HG02798 (cell line): Measurements from ENCODE around the gene MAGI1.

ENCODE experiments used
- ATAC-seq: cut with Tn5 transposase; IDR thresholded peaks from one replicate; pipeline ENCODE4 v1.9.1; 2021; ENCODE audit warnings: mild to moderate bottlenecking; ENCODE audit not compliant: unreplicated experiment, poor library complexity

Gene MAGI1

DNA sequence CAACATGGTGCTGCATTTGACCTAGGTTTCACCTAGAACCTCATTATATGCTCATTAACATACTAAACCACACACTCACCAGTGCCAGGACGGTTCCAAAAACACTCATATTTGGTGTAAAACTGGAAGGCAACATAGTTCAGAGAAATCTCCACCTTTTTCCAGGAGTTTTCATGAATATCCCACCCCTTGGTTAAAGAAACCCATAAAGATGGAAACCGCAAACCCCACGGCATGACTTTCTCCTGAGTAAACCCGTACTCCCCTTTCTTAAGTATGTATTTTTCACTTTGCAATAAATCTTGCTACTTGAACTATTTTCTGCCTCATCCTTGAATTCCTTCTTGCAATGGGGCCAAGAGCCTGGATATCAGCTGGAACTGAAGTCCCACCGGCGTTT is 379.3 kb downstream of the MAGI1 start:
- ATAC-seq = no peak

DNA sequence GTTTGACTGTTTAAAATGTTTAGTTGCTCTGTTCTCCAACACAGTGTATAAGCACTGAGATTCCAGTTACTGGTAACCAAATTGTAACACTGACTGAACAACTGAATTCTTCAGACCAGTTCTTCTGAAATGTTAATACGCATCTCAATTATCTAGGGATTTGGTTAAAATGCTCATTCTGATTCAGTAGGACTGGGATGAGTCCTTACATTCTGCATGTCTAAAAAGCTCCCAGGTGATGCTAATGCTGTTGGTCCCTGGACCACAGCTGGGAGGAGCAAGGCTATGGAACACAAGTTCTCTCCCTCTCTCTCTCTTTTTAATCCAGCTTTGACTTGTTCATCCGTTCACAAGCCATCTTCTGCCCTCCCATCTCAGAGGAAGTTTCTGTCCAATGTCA is 380.3 kb downstream of the MAGI1 start:
- ATAC-seq = no peak

DNA sequence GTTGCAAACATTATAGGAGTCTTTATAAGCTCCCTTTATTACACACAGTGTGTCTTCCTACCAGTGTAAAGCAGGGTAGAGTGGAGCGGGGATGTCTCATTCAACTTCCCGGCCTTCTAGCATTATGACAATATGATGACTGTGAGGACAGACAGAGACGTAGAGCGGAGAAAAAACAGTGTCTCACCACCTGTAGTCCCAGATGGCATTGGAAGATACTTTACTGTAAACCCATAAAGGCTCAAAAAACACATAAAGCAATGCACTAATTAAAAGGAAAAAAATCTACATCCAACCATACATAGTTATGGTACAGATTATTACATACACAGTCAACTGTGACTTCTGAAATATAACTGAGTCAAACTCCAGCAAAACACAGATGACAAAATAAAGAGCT is 383.7 kb downstream of the MAGI1 start:
- ATAC-seq = no peak

DNA sequence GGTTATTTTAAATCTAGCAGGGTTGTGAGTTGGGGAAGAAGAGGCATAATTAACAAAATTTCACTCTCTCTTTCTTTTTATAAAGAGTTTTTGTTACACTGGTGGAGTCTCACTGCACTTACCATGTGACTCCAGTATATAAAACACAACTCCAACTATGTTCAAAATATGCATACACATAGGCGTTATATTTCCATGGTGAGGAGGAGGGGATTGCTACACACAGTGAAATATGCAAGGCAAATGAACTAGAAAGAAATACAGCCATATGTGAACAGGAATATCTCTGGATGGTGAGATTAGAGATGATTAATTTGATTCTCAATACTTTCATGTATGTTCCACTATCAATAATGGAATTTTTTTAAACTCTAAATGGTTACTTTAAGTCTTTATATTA is 385.0 kb downstream of the MAGI1 start:
- ATAC-seq = no peak

DNA sequence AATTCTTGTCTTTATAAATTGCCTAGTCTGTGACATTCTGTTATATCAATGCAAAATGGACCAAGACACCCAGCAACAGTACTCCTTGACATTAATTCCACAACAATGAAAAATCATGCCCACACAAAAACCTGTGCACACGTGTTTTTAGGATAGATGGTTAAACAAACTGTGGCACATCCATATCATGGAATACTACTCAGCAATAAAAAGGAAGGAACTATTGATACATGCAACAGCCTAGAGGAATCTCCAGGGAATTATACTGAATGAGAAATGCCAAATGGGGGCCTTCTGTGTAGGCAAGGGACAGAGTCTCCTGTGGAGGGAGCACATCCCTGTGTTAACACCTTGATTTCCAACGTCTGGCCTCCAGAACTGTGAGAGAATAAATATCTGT is 388.5 kb downstream of the MAGI1 start:
- no peak for ATAC-seq

DNA sequence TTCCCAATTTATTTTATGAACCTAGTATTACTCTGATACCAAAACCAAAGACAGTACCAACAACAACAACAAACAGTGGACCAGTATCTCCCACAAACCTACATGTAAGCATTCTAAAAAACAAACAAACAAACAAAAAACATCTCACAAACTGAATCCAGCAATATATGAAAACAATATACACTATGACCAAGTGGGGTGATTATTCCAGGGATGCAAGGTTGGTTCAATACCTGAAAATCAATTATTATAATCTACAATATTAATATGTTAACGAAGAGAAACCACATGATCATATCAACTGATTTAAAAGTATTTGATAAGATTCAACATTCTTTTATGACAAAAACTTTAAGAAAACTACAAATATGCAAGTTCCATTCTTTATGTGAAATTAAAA is 391.3 kb downstream of the MAGI1 start:
- no peak for ATAC-seq

DNA sequence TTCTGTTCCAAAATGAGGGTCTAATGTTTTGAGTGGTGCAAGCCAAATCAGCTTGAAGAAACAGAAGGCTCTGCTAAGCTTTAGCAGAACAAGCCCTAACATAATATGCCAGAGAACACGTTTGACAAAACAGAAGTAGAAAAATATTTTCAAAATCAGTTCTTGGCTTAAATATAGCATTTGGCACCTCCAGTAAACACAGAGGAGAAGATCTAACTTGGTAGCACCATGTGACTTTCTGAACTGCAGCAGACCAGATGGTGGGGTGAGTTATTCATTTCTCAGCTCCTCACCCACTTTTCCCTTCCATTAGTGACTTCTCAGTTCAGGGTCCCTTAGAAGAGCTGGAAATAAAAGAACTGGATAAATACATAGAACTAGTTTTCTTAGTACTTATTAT is 395.8 kb downstream of the MAGI1 start:
- ATAC-seq = no peak

DNA sequence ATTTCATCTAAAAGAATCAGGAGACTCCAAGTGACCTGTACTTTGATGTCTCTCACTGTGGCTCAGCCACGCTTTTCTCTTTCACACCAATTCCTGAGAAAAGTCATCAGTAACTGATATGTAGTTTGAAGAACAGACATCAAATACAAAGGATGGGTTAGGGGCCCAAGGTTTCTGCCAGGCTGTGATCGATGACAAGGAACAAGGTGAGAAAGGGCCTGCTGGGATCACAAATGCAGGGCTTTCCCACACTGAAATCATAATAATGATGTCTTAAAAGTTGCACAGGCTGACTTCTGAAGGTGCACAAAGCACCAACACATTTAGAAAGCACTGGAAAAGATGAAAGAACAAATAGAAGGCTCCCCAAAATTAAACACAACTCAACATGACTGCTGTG is 396.9 kb downstream of the MAGI1 start:
- ATAC-seq = no peak

DNA sequence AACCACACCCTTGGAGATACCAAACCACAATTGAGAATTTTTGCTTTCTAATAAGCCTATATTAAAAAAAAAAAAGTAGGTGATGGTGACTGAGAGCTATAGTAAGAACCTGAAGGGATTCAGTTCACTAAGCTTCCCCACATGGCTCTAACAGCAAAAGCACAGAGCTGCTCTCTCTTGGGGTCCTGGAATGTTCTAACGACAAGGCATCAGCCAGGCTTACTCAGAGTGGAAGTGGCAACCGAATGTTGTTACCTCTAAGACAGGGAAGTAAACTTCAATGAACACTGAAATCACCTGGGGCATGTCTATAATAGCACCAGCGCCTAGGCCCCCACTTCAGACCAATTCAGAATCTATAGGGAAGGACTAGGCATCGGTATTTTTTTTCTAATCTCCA is 397.7 kb downstream of the MAGI1 start:
- ATAC-seq = no peak

DNA sequence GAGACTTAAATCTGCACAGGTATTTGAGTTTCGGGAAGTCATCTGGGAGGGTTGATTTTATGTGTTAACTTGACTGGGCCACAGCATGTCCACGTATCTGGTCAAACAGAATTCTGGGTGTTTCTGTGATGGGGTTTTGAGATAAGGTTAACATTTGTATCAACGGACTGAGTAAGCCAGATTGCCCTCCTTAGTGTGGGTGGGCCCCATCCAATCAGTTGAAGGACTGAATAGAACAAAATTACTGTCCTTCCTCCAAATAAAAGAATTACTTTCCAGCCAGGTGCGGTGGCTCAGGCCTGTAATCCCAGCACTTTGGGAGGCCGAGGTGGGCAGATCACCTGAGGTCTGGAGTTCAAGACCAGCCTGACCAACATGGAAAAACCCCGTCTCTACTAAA is 399.3 kb downstream of the MAGI1 start:
- no peak for ATAC-seq

DNA sequence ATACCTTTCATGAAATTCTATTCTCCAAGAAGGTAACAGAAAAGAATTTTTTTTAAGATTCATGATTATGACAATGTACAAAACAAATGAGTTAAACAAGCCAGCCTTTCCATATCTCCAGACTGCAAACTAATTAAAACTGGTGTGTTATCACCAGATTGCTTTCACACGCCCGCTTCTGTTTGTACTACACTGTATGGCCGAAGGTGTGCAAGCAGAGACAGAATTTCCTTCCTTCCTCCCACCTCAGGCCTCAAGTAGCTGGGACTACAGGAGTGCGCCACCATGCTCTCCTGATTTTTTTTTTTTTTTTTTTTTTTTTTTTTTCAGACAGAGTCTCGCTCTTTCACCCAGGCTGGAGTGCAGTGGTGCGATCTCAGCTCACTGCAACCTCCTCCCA is 400.4 kb downstream of the MAGI1 start:
- no peak for ATAC-seq

DNA sequence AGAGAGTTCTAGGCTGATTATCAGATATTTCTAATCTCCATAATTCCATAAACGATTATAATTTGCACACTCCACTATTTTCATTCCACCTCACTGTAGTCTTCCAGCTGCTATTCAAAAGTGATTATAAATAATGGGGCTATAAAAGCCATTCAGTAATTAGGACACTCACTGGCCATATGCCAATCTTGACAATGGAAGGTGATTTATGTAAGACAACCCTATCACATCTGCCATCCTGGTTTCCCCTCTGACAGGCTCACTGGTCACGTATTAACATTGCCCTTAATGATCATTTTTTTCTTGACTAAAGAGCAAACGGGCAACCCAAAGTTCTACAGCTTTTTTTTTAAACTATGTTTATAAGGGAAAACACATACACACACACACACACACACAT is 402.4 kb downstream of the MAGI1 start:
- no peak for ATAC-seq

DNA sequence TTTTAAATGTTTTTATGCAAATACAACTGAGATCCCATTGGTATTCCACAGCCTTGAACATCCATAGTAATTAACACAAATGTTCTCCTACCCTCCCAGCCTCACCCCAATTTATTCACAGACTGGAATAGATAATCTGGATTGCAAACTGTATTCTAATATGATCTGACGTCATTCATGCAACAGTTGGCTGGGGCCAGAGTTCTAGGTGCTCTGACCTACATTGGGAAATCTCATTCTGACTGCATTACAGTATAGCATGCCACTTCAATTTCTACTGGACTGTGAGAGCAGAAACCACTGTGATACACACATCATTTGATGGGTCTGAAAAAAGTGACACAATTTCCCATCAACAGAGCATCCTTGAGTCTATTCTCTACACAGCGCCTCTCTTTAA is 403.1 kb downstream of the MAGI1 start:
- ATAC-seq = no peak

DNA sequence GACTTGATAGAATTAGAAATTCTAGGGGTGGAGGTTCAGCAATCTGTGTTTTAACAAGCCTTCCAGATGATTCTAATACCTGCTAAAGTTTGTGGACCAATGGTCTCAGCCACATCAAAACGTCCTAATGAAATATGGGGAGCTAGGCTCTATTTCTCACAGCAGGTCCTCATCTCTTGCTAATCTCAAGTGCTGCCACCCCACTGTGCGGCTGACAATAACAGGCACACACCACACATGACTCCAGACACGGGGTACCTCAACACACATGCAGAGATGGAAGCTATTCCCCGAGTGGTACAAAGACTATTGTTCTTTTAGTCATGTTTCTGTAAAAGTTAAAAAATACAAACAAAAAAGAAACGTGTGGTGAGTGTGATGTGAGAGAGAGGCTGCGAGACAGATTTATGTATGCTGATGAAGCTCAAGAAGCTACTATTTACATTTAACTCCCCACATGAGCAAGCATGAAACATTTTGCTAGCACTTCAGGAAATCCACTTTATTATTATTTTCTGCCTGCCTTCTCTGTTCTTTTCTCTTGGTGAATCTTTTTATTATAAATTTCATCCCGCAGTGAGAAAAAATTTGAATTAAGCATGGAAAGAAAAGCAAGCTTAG is 405.6 kb downstream of the MAGI1 start:
- no peak for ATAC-seq

DNA sequence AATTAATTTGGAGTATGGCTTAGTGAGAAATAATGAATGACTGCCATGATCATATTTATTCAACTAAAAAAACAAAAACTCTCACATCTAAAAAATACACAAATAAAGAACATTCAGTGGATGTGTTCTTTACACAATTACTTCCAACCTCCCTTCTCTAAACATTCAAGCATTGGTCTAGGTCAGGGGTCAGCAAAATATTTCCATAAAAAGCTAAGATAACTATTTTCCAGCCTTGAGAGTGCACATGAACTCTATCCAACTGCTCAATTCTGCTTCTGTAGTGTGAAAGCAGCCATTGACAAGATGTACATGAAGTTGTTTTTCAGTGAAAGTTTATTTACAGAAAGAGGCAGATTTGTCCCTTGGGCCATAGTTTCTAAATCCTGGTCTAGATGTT is 406.3 kb downstream of the MAGI1 start:
- no peak for ATAC-seq

DNA sequence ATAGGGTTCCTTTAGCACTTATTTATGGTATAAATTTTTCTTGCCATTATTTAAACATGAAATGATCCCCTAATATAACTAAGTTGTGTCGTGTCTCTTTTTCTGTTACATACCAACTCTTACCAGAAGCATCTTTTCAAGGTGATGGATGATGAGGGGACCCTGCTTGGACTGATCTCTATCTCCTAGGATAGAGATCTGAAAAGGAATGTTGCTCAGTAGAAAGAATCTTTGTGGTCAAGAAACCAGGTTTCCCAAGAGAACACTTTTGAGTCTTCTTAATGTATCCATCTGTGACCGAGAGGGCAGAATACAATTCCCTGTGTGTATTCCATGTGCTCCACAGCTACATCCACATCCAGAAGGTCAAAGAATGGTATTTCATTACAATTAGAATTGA is 409.7 kb downstream of the MAGI1 start:
- no peak for ATAC-seq

DNA sequence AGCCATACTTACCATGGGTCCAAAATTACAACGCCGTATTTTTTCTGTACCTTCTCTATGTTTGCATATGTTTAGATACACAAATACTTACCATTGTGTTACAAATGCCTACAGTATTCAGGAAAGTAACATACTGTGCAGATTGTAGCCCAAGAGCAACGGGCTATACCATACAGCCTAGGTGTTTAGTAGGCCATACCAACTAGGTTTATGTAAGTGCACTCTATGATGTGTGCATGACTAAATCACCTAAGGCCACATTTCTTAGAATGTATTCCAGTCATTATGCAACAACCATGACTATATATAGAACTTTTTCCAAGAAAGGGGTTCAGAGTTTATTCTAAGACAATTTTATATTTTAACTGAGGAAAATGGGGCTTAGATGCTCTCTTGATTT is 411.7 kb downstream of the MAGI1 start:
- ATAC-seq = no peak

DNA sequence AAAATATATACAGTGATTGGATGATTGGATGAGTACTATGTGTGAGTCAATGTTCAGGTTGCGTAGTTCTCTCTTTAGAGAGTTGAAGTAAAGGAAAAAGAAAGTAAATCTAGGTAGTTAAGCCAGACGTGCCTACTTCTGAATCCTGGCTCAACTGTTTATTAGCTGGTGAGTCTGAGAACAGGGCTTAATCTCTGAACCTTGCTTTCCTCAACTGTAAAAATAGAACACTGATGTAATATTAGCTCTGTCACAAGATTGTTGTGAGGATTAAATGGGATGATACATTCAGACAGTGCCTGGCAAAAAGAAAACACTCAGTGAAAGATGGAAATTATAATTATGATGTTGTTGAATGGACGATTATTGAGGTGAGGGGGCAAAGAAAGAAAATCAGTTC is 413.4 kb downstream of the MAGI1 start:
- no peak for ATAC-seq

DNA sequence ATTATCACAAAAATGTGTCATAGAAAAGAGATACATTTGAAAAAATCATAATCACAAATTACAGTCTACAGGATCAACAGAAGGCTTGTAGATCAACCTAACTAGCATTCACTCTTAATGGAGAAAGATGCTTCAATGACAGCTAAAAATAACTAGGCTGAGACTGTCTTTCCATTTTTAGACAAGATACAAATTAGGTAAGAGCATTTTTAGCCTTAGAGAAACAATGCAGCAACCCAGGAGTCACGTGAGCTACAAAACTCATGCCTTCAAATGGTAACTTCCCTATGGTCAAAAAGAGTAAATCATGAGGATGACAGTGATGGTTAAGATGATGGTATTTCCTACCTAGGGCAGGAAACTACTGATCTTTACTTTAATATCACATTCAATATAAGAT is 415.4 kb downstream of the MAGI1 start:
- ATAC-seq = no peak

DNA sequence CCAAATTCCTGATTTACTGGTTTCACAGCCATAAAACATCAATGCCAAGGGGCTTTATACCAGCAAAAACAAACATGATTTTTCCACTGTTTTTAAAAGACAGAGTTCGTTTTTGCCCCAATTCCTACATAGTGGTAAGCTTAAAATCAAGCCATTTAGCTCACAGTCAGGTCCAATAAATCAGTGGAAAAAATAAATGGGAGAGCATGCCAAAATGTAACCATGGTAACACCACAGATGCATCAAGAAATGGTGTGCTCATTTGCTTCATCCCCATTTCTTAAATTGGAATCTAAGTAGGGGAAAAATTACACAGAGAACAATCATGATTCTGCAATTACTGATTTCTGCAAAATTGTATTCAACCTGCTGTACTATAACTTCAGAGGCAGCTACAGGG is 418.8 kb downstream of the MAGI1 start:
- no peak for ATAC-seq

DNA sequence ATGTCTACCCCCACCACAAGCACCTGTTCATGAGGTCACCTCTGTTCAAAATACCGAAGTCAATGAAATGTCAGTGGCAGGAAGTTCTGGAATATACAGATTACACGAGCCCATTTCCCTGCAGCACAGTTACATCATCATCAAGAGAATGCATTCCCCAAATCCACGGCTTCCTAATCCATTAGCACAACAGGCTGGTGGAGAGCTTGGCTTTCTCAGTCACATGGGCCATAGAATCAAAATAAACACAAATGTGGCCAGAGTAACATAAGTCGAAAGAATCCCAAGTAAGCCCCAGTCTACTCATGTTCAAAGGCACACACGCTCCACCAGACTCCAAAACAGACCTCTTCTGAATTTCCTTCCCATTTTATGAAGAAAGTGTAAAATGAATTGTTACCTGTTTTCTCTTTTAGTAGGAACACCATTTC is 419.3 kb downstream of the MAGI1 start:
- no peak for ATAC-seq

DNA sequence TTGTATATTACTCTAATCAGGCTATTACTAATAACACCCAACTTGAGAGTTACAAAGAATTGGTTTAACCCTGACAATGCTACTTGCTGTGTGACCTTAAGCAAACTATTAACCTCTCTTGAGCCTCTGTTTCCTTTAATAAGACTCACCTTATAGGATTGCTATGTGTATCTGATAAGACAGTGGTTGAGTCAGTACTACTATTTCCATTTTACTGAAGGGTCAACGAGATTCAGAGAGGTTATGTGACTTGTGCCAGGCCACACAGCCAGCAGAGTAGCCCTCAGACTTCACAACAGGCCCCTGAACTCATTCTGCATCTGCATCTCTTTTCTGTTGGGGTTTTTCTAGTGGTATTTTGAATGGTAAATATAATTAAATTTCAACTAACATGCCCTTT is 420.1 kb downstream of the MAGI1 start:
- ATAC-seq = no peak

DNA sequence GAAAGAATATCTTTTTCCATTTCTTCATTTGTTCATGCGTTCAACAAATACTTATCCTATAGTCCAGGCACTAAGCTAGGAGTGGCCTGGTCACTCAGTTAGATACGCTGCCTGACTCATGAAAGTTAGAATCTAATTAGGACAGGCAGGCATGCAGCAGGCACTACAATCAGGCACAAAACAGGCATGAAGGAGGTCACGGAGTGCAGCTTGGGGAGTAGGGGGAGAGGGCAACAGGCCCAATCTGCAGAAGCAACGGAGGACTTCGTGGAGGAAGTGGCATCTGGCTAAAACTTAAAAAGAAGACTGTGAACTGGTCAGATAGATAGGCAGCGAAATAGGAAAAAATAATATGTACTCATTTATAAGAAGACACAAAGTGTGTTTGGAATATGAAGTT is 420.9 kb downstream of the MAGI1 start:
- ATAC-seq = no peak
